Ammon's horn (tissue), 1 donor: Measurements from ENCODE around the gene FGD4.
"Not testable (repeated sequence)": the region's sequence is repeated elsewhere in the genome, so short reads cannot be mapped to it uniquely, and the experiment has no call there.

Experiments used
- DNase-seq: peaks from one replicate; pipeline ENCODE4 v3.0.0-alpha.2; 2016; ENCODE audit warnings: low spot score

Gene FGD4

DNA sequence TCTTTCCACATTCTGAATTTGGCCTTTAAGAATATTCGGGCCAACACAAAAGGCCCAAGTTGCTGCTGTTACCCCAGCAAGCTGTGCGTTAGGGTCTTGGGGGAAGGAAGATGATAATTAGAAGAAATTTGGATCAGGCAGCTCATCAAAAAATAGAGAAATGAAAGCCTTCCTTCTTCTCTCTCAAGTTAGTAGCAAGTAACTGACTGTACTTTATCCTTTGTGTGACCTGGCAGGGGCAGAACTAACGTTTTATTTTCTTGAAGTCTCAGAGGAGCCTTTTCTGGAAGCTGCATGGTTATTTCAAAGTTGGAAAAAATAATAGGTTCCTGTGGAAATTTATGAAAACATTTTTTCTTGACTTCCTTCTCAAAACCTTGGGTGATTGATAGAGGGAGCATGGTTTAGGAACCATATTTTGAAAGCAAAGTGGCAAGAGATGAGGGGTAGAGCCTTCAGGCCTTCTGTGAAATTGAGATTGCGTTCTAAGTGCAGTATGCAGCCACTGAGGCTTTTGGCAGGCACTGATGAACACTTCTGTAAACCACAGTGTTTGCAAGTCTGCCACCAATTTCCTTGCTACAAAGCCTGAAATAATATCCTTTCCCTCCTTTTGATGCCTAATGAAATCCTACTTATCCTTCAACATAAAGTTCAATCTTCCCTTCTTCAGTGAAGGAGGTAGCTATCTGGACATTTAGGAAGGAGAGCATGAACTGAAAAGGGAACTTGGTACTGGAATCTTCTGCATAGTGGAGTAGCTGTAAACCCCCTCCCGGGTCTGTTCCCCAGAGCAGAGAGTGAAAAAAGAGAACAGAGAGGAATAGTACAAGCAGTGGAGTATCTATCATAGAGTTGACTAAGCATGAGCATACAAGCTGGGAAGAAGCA lies 123.2 kb downstream of the FGD4 start:
- peak; percentile 47 for DNase-seq

DNA sequence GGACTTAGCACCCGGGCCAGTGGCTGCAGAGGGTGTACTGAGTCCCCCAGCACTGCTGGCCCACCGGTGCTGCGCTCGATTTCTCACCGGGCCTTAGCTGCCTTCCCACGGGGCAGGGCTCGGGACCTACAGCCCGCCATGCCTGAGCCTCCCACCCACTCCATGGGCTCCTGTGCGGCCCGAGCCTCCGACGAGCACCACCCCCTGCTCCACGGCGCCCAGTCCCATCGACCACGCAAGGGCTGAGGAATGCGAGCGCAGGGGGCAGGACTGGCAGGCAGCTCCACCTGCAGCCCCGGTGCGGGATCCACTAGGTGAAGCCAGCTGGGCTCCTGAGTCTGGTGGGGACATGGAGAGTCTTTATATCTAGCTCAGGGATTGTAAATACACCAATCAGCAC lies 126.4 kb downstream of the FGD4 start:
- not testable (repeated sequence) for DNase-seq

DNA sequence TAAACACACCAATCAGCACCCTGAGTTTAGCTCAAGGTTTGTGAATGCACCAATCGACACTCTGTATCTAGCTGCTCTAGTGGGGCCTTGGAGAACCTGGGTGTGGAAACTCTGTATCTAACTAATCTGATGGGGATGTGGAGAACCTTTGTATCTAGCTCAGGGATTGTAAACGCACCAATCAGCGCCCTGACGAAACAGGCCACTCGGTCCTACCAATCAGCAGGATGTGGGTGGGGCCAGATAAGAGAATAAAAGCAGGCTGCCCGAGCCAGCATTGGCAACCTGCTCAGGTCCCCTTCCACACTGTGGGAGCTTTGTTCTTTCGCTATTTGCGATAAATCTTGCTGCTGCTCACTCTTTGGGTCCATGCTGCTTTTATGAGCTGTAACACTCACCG lies 127.0 kb downstream of the FGD4 start:
- DNase-seq, result not testable (repeated sequence)

DNA sequence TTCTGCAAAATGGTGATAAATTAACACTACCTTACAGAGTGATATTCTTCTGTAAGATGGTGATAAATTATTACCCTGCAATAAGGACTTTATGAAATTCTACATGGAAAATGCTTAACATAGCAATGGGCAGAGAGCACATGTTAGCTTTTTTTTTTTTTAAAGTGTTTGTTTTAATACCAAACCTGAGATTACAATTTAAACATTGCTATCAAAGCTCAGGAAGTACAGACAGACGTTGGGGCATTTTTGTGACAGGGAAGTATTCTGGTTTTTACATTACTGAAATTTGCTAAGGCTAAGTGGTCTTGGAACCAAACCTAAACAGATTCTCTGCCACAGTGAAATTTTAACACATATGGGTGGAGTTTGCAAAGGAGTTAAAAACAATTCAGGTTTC lies 133.1 kb downstream of the FGD4 start:
- no peak for DNase-seq

DNA sequence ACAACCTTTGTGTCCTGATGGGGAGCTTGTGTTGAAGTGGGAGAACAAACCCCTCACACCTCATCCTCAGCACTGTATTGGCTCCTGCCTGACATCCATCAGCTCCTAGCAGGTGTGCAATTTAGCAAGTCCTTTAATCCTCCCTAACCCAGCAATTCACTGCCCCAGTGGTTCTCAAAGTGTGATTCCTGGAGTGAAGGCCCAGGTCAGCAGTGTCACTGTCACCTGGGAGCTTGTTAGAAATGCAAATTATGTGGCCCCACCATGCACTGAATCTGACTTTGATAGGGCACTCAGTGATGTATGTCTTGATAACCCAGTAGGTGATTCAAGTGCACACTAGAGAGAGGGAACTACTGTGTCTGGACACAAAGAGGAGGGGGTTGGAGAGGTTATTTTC lies 133.6 kb downstream of the FGD4 start:
- no peak for DNase-seq

DNA sequence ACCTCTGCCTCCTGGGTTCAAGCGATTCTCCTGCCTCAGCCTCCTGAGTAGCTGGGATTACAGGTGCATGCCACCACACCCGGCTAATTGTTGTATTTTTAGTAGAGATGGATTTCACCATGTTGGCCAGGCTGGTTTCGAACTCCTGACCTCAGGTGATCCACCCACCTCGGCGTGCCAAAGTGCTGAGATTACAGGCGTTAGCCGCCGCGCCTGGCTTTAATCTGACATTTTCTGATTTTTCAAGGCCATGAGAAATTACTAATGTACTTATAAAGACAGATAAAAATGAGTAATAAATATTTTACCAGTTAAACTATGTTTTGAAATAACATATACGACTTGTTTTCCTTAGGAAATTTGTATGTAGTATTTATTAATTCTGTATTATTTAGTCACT lies 134.1 kb downstream of the FGD4 start:
- DNase-seq, result not testable (repeated sequence)

DNA sequence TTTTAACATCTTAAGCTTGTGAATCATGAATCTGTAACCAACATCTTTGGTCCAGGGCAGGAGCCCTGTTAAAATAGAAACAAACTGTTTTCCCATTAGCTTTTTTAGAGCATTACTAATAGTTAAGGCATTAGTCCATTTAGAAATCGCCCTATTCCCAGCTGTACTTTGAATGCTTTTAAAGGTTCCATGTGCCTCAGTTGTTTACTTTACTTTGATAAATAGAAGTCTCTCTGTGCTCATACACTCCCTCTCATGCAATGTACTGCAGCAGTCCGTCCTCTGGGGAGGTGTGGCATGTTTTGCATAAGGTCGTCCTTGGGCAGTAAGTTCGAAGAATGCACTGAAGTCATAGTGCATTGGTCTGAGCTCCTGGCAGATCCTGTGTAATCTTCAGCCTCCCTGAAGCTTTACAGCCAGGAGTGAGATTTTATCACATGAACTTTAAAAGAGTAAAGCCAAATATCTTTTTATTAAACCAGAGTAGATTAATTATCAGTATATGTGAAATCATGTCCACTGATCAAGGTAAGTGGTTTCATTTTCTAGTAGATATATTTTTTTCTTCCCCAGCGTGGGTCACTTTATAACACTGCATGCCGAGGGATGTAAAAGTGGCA lies 134.7 kb downstream of the FGD4 start:
- peak; percentile 62 for DNase-seq

DNA sequence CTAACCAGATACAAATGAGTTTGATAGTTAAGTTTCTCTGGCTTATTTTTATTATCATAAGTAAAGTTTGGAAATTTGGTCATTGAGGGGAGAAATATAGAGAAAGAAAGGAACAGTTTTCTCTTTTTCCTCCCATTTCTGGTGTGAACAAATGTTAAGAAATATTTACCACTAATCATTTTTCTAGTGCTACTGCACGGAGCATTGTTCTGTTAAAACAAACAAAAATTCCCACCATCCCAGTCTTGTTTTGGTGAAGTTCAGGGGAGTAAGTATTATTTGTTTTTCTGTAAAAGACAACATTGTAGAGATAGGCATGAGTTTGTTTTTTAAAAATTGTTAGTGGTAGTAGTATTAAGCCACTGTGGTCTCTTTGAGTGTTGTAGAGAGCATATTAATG lies 135.3 kb downstream of the FGD4 start:
- DNase-seq, result no peak

DNA sequence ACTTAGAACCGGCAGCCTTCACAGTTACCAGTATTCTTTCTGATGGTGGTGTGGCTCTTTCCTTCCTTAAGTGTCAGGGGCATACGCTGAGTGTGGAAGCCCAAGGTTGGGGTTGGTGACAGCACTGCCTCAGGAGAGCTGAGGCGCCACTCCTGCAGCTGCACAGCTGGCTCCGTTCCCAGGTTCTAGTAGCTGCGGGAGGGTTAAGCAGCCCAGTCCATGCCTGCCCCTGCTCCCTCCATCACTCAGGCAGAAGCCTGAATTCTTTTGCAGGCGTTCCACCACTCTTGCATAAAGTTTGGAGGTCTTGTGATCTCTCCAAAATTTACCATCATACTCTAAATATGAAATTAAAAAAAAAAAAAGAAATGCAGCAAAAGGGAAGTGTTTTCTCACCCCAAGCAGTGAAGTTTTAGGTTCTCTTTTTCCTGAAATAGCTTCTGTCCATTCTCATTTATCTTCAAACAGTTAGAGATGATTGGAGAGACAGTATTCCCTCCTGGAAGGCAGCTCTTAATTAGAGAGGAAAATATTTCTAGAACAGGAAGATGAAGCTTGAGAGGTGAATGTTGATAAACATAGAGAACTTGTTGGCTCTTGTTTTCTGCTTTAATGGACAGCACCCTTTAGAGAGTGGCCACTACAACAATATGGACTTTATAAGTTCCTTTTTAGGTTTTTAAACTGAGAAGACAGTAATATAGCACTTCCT lies 136.1 kb downstream of the FGD4 start:
- DNase-seq, result peak; percentile 95

DNA sequence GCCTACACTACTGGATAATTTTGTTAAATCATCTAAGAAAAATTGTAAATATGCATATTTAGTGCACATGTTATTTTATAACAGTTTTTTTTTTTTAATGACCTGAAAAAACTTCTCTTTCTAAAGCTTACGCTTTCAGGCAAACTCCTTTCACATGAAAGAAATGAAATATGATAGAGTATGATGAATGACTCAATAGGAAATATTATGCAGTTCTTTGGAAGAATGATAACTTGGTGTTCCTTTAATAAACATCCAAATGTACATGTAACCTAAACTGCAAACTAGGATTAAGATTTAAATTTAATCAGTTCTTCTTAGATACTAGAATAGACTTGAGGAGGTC lies 136.6 kb downstream of the FGD4 start:
- no peak for DNase-seq

DNA sequence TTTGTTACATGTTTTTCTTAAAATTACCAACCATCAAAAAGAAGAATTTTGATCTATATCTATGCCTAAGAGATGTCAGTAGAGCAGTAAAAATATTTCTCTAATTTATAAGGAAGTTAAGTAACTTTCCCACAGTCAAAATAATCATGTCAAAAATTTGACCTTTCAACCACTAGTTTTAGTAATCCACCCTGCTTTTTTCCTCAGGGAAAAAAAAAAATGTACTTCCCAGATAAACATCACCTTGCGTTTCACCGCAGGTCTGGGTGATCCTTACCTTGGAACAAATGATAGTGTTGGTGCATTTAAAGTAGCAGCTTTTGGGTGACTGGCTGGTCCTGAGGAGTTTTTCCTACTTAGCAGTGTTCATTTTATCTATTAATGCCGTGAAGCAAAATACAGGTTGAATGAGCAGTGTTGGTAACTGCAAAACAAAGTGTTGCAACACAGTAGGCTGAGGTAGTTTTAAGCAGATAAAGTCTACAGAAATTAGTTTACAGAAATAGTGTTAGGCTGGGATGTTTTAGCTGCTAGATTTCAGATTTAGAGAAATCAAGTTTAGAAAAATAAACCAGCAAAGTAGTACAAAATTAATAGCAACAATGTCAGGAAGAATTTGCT lies 142.5 kb downstream of the FGD4 start:
- no peak for DNase-seq

DNA sequence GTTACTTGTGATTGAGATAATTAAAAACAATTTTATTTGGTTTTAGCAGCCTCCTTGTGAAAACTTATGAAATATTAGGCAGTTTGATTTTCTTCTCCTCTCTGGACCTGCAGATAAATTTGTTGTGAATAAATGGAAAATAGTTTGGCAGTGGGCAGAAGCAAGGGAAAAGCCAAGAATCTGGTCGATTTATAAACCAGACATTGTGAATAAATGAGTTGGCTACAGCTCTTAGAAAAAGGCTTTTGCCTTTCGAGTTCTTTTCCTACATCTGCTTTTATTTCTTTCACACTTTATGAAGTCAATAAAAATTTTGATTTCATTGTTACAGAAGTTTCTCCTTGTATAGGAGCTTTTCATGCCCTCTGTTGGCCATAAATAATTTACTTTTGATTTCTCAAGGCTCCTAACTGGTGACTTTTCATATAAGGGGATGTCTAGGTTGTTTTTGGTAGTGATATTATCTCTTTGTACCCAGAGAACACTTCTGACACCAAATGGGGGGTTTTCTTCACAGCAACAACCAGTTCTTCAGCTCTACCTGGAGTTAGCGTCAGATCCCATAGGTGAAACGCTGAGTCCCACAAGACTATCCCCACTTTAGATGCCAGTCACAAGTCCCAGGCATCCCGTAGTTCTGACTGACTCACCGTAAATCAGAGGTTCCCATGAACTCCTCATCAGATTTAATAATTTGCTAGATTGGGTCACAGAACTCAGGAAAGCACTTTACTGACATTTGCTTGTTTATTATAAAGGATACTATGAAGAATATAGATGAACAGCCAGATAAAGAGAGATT lies 143.3 kb downstream of the FGD4 start:
- DNase-seq, result no peak

DNA sequence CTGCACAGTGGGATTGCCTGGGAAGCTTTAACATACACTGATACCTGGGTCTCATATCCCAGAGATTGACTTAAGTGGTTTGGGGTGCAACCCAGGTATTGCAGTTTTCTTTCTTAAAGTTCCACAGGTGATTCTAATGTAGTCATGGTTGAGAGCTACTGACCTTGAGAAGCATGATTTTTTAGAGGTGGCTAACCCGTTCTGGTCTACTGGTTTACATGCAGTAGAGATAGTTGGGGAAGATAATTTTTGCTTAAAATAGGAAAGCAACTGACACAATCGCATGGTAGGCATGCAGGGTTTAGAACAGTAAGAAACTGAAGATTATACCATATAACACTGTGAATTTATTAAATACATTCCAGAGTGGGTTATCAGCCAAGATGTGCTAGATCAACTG lies 145.5 kb downstream of the FGD4 start:
- no peak for DNase-seq

DNA sequence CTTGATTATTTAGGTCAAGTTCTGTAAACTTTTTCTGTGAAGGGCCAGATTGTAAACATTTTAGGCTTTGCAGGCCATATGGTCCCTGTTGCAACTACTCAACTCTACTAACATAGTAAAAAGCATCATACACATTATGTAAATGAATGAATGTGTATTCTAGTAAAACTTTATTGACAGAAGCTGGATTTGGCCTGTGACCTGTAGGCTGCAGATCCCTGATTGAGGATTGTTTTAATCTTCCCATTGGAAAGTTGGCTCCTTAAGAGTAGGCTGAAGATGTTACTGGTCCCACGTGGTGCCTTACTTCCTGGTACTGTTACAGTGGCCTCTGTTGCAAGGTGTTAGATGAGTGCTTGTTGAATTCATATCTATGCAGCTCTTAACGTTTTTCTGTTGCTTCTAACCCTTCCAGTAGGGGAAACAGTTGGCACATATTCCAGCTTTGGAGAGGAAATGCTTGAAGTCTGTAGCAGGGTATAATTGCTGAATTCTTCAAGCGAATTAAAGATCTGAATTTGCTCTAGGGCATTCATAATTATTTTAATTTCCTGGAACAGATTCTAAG lies 146.1 kb downstream of the FGD4 start:
- no peak for DNase-seq

DNA sequence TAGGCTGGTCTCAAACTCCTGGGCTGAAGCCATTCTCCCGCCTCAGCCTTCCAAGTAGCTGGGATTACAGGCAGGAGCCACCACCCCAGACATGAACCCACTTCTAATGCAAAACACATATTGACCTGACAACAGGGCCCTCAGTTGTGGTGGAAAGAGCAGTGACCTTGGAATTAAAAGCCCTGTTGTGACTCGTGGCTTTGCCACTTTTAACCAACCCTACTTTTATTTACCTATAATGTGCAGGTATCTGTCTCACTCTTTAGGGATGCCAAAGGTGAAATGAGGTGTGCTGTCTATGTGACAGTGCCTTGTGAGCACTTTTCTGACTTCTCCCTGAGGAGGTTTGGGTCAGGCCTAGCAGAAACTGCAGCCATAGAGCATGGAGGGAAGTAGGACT lies 146.9 kb downstream of the FGD4 start:
- no peak for DNase-seq

DNA sequence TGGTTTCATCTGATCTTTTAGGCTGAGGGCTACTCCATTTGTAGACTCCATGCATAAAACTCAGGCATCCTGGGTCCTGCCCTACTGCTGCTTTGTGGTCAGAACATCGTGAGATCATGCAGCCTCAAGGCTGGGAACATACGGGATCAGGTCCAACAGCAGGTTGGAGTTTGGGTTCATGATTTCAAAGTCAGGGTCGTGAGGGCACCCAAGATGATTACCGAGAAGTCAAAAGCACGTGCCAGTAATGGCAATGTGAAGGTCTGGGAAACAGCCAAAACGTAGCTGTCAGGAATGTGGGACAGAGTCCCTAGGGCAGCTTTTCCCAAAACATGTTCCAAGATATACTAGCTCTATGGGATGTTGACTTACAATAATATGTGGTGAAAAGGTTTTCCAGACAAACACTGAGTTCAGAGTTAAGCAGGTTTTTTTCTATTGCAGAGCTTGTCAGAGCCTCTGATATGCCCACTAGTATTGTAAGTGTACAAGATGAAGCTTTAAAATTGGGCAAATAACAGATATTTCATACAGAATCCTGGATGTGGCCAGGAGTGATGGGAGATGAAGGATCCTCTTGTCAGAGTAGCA lies 149.4 kb downstream of the FGD4 start:
- DNase-seq, result no peak

DNA sequence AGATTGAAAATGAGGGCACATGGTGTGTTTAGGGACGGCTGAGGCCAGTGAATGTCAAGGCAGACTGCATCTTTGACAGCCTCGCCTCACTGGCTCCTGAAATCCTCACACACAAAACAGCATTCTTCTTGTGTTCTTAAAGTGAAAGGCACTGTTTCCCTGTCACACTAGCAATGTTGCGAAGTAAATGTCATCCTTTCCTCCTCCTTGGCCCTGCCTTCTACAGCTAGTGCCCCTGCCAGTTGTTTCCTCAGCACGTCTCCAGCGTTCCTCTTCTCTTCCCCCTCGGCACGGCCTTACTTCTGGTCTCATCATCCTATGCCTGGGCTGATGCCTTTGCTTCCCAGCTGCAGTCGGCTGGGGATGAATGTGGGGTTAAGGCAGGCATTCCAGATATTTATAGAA lies 150.3 kb downstream of the FGD4 start:
- DNase-seq, result peak; percentile 70

DNA sequence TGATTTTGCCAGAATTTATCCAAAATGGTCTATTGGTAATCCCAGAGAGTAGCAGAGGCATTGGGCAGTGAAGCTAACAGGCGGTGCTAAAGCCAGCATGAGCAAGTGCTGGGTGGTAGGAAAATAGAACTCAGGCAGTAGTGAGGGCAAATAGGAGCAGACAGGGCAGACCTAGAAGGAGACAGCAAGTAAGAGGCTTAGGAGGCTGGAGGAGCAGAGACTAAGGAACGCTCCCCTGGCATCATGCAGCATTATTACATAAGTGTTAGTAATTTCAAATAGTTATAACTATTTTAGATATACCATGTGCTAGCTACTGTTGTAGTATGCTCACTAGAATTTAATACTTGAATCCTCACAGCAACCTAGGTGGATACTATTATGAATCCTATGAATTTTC lies 151.7 kb downstream of the FGD4 start:
- DNase-seq, result no peak

DNA sequence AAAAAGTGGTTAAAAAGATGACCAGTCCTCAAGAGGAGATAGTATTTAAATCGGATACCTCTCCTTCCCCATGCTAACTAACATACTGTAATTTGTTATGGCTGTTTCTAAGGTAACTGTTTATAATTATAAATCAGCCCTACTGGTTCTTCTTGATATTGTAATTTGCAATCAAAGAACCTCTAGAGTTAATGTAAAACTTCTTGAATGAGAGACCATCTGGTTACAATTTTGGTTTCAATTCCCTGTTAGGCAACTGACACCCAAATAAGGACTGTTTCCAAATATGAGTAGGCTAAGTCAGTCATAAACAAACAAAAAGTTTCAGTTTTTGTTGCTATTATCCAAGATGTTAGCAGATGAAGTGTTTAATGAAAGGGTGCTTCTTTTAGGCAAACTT lies 159.5 kb downstream of the FGD4 start:
- DNase-seq, result no peak

DNA sequence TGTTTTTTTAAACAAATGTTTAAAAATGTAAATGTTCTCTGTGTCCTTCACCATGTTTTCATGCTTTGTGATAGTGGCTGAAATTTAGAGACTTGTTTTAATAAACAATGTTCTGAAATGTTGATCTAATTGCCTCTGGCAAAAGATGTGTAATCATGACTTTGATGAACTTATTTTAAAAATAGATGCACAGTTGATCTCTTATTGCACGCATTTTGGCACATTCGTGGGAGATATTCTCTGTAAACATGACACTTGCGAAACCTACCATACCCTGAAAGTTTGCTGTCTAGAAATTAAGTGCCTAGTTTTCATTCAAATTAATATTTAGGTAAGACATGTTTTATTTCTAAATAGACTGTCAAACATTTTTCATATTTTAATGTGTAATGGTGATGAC lies 160.1 kb downstream of the FGD4 start:
- no peak for DNase-seq

DNA sequence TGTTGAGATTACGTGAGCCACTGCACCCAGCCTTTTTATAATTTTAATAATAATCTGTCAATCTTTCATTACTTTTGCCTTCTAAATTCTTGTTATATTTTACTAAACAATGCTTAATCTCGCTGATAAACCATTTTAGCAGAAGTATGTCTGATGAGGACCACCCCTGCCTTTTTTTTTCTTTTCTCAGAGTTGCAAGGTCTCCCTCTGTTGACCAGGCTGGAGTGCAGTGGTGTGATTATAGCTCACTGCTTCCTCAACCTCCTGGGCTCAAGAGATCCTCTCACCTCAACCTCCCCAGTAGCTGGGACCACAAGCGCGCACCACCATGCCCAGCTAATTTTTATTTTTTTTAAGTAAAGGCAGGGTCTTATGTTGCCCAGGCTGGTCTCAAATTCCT lies 161.2 kb downstream of the FGD4 start:
- no peak for DNase-seq
